GM12878 (cell line): ENCODE results near the gene DIPK1A. TPM values are rescaled to one million over a fixed set of nuclear protein-coding genes. Genes with fewer than 3 reads are reported as not detected.

Experiments
- ATAC-seq: fragments of 200-7000 bp; cut with Tn5 transposase; 3 replicates; pipeline ENCODE4 v1.9.1; 2020; ENCODE audit warnings: mild to moderate bottlenecking, moderate library complexity
- BruUV-seq: library from RNA; stranded (reverse); fragments of 400-500 nt; replicated peaks from 2 replicates; lab custom pipeline; 2021; lab: Mats Ljungman, UMichigan
- CTCF ChIA-PET: fragments of 300-600 bp; sonication (Branson Sonifier 250); formaldehyde crosslinking; extraction: SDS; loops from one replicate; lab custom pipeline; 2021; ENCODE audit warnings: inconsistent platforms; lab: Yijun Ruan, JAX
- POLR2A ChIA-PET: fragments of 350-600 bp; formaldehyde crosslinking; extraction: SDS; loops from one replicate; lab custom pipeline; 2021; ENCODE audit warnings: inconsistent platforms; lab: Charles Lee
- RAD21 ChIA-PET: fragments of 300-600 bp; sonication (Branson Sonifier 250); formaldehyde crosslinking; loops from one replicate; lab custom pipeline; 2023; ENCODE audit warnings: antibody characterized with exemption; ENCODE audit not compliant: unreplicated experiment; lab: Charles Lee
- SMC1A ChIA-PET: fragments of 300-600 bp; sonication (Branson Sonifier 250); formaldehyde crosslinking; loops from one replicate; lab custom pipeline; 2023; ENCODE audit not compliant: unreplicated experiment, uncharacterized antibody; lab: Charles Lee
- DNase-seq: peaks from one replicate; pipeline ENCODE4 v3.0.0-alpha.2; 2011; ENCODE audit warnings: low read depth, low spot score
- FAIRE-seq: peaks from 3 replicates; lab custom pipeline; 2011; peaks lifted over from hg19 to GRCh38; lab: Jason Lieb, UNC
- H2AFZ ChIP-seq: 2 replicates; pipeline ENCODE4 v1.6.0; 2011; ENCODE audit warnings: low read depth, low read length, control low read depth; ENCODE audit not compliant: control insufficient read depth
- H3K27ac ChIP-seq: 2 replicates; pipeline ENCODE4 v1.5.1; 2011; ENCODE audit warnings: control low read depth; ENCODE audit not compliant: control insufficient read depth, insufficient read depth
- H3K27me3 ChIP-seq, 2 experiments: replicated peaks in 1 of 2; 2 replicates each; pipeline versions ENCODE4 v1.6.0 to v1.6.1; 2011; ENCODE audit warnings: low read length in 1 of 2; ENCODE audit not compliant: control insufficient read depth in 2 of 2, insufficient read depth in 2 of 2
- H3K36me3 ChIP-seq, 2 experiments: 2 replicates each; pipeline ENCODE4 v1.5.1; 2011; ENCODE audit warnings: low read length in 1 of 2; ENCODE audit not compliant: control insufficient read depth in 2 of 2, insufficient read depth in 2 of 2
- H3K4me1 ChIP-seq: 2 replicates; pipeline ENCODE4 v1.6.1; 2011; ENCODE audit warnings: mild to moderate bottlenecking, low read length, moderate library complexity, mixed read lengths; ENCODE audit not compliant: control insufficient read depth, insufficient read depth
- H3K4me2 ChIP-seq: 2 replicates; pipeline ENCODE4 v1.6.0; 2011; ENCODE audit warnings: control low read depth; ENCODE audit not compliant: control insufficient read depth, insufficient read depth
- H3K4me3 ChIP-seq: fragments of 200-600 bp; sonication (generic); 2 replicates; pipeline ENCODE4 v1.5.1; 2016
- H3K79me2 ChIP-seq: 2 replicates; pipeline ENCODE4 v1.6.0; 2011; ENCODE audit warnings: low read length; ENCODE audit not compliant: control insufficient read depth, insufficient read depth
- H3K9ac ChIP-seq: 2 replicates; pipeline ENCODE4 v1.8.0; 2011; ENCODE audit warnings: low read length, control low read depth, mixed read lengths; ENCODE audit not compliant: control insufficient read depth, insufficient read depth
- H3K9me3 ChIP-seq: replicated peaks from 3 replicates; pipeline ENCODE4 v1.5.1; 2011; ENCODE audit warnings: mild to moderate bottlenecking, low read length; ENCODE audit not compliant: control insufficient read depth, insufficient read depth
- H4K20me1 ChIP-seq: 2 replicates; pipeline ENCODE4 v1.6.0; 2011; ENCODE audit not compliant: control insufficient read depth, insufficient read depth
- JUND ChIP-seq: IDR thresholded peaks from 2 replicates; pipeline ENCODE4 v1.6.1; 2012; ENCODE audit warnings: low read depth, mild to moderate bottlenecking, low read length, improper control_type of control experiment, moderate library complexity
- PAX5 ChIP-seq: IDR thresholded peaks from 2 replicates; pipeline ENCODE4 v1.6.1; 2011; ENCODE audit warnings: low read depth, low read length, borderline replicate concordance
- RCOR1 ChIP-seq: conservative IDR thresholded peaks from 2 replicates; pipeline ENCODE4 v1.6.1; 2012; ENCODE audit warnings: low read depth, low read length, improper control_type of control experiment
- WGBS: methylation state at CpG from one replicate; pipeline ENCODE4 v1.1.6; 2016; ENCODE audit warnings: low lambda C conversion rate; ENCODE audit not compliant: insufficient replicate concordance, insufficient coverage; ENCODE audit errors: missing lambda C conversion rate; 5-methylcytosine and 5-hydroxymethylcytosine counted together
- in situ Hi-C: fragments of 300-500 bp; cut with MboI; formaldehyde crosslinking; loops from 9 replicates; pipeline ENCODE4 v1.14.3; 2018; ENCODE audit warnings: mixed read lengths
- intact Hi-C: fragments of 100-400 bp; cut with micrococcal nuclease; formaldehyde crosslinking; loops from one replicate; pipeline ENCODE4 v1.14.2; 2022; ENCODE audit not compliant: unreplicated experiment
- polyA plus RNA-seq, 11 experiments: library from polyadenylated mRNA; depleted of rRNA in 4 of 11; unstranded in 6 of 11; stranded (reverse) in 5 of 11; fragments of >200 nt; fragmentation: Nextera tagmentation in 4 of 11; fragmentation: Illumina TruSeq in 1 of 11; extraction: Ambion mirVana in 4 of 11; extraction: Trizol in 1 of 11; gene quantifications; 1 replicate in 1 of 11; 2 replicates in 10 of 11; pipeline versions ENCODE4 v1.2.1 to v1.2.3, GENCODE V29; 2011 to 2016; ENCODE audit warnings: inconsistent platforms in 2 of 11, missing spikeins in 2 of 11, low read depth in 1 of 11
- total RNA-seq, 4 experiments: library from RNA; depleted of rRNA in 3 of 4; stranded (reverse); fragments of >200 nt in 3 of 4; fragmentation: Illumina TruSeq in 1 of 4; extraction: Trizol in 1 of 4; gene quantifications; 2 replicates each; pipeline versions ENCODE4 v1.2.1 to v1.2.3, GENCODE V29; 2013 to 2021
- TF ChIP-seq, protein P1 (sequence below): fragments of 450-650 bp; IDR thresholded peaks from 2 replicates; pipeline ENCODE4 v1.6.1; 2017; ENCODE audit warnings: mild to moderate bottlenecking, moderate library complexity

The DIPK1A gene
- total and polyA plus RNA-seq, 10 of the 15 experiments (the other 5 are each of a cell fraction or from before 2014, with no cell fraction given), result 4.9 to 15.0 (median 9.7) TPM

DNA sequence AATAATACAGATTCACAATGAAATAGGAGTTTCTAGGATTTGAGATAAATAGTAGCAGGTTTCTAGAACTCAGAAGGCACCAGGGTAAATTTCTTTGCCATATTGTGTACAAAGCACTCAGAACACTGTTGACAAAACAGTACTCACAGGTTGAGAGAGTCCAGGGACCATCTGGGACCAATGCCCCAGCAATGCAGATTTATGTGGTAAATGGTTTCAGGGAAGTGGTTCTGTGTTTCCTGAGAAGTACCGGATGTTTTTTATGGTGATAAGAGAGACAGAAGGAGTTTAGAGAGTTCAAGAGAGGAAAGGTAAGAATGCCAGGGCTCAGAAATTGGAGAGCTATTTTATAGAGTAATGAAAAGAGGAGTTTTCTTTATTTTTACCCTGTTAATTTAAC is 29.6 kb upstream of the DIPK1A start:
- Histone ChIP-seq H3K4me1 (no peaks in the 10 kb centered on the region), H3K79me2 (no peaks in the 10 kb centered on the region), H3K27ac (no peak overlapping the region), H3K9ac (no peak overlapping the region), H3K4me3 (no peak overlapping the region), H4K20me1 (no peaks in the 10 kb centered on the region), H3K36me3 (no peaks in the 10 kb centered on the region), H2AFZ (no peak overlapping the region), H3K9me3 (no peaks in the 10 kb centered on the region), H3K27me3 (no peaks in the 10 kb centered on the region), H3K4me2 (no peak overlapping the region)
- no TSS peak for BruUV-seq
- RAD21 ChIA-PET, result interaction anchor here (1.2 to 1.6 kb wide), 7 partner anchors 11 to 132 kb away, joined by 3 to 15 read pairs (median 6); no protein-coding TSS in a partner anchor
- no peak for DNase-seq
- intact Hi-C loops, result no loop called here
- CTCF ChIA-PET, result interaction anchor here (0.8 to 2.7 kb wide), 10 partner anchors 10 to 132 kb away, joined by 3 to 41 read pairs (median 7); partner anchors contain the start of gene DIPK1A
- 0 out of 3 replicates have a peak, but pooled peaks have one; percentile 14 for ATAC-seq
- POLR2A ChIA-PET, result interaction anchor here (1.2 to 1.6 kb wide), 6 partner anchors 10 to 35 kb away, joined by 3 to 13 read pairs (median 5); no protein-coding TSS in a partner anchor
- 41% methylated on average over 1 of the region's 1 CpG for WGBS
- no peak for TF ChIP-seq JUND
- no peak for TF ChIP-seq PAX5
- no peak for TF ChIP-seq RCOR1
- TF ChIP-seq, protein P1, sequence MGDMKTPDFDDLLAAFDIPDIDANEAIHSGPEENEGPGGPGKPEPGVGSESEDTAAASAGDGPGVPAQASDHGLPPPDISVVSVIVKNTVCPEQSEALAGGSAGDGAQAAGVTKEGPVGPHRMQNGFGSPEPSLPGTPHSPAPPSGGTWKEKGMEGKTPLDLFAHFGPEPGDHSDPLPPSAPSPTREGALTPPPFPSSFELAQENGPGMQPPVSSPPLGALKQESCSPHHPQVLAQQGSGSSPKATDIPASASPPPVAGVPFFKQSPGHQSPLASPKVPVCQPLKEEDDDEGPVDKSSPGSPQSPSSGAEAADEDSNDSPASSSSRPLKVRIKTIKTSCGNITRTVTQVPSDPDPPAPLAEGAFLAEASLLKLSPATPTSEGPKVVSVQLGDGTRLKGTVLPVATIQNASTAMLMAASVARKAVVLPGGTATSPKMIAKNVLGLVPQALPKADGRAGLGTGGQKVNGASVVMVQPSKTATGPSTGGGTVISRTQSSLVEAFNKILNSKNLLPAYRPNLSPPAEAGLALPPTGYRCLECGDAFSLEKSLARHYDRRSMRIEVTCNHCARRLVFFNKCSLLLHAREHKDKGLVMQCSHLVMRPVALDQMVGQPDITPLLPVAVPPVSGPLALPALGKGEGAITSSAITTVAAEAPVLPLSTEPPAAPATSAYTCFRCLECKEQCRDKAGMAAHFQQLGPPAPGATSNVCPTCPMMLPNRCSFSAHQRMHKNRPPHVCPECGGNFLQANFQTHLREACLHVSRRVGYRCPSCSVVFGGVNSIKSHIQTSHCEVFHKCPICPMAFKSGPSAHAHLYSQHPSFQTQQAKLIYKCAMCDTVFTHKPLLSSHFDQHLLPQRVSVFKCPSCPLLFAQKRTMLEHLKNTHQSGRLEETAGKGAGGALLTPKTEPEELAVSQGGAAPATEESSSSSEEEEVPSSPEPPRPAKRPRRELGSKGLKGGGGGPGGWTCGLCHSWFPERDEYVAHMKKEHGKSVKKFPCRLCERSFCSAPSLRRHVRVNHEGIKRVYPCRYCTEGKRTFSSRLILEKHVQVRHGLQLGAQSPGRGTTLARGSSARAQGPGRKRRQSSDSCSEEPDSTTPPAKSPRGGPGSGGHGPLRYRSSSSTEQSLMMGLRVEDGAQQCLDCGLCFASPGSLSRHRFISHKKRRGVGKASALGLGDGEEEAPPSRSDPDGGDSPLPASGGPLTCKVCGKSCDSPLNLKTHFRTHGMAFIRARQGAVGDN, result no peak
- in situ Hi-C loops, result loop anchor here (5.0 kb wide), 1 partner anchor 134 kb away; no protein-coding TSS in a partner anchor
- no peak for FAIRE-seq
- SMC1A ChIA-PET, result interaction anchor here (0.7 to 2.2 kb wide), 15 partner anchors 10 to 244 kb away, joined by 3 to 24 read pairs (median 4); no protein-coding TSS in a partner anchor
